Nephron (organoid): Measurements from ENCODE around the gene CEP170B.

Experiments used
- H3K27ac Mint-ChIP-seq, 3 experiments: 2 replicates each; pipeline ENCODE4 v1.8.0; 2020; ENCODE audit warnings: mixed read lengths in 3 of 3, mild to moderate bottlenecking in 2 of 3, moderate library complexity in 1 of 3
- H3K27me3 Mint-ChIP-seq: 2 replicates; pipeline ENCODE4 v1.8.0; 2021; ENCODE audit warnings: low read depth, mild to moderate bottlenecking, moderate library complexity, mixed read lengths
- H3K36me3 Mint-ChIP-seq: 2 replicates; pipeline ENCODE4 v1.8.0; 2020; ENCODE audit warnings: low read depth, mixed read lengths
- H3K4me1 Mint-ChIP-seq: 2 replicates; pipeline ENCODE4 v1.8.0; 2020; ENCODE audit warnings: mixed read lengths
- H3K4me3 Mint-ChIP-seq, 3 experiments: 2 replicates each; pipeline ENCODE4 v1.8.0; 2020; ENCODE audit warnings: mild to moderate bottlenecking in 3 of 3, mixed read lengths in 3 of 3, moderate library complexity in 2 of 3
- H3K9me3 Mint-ChIP-seq: 2 replicates; pipeline ENCODE4 v1.8.0; 2020; ENCODE audit warnings: mixed read lengths
- TF ChIP-seq, protein P1 (sequence below), 3 experiments: fragments of 200-600 bp; sonication (generic); IDR thresholded peaks; one replicate each; pipeline ENCODE4 v1.5.0; 2021; ENCODE audit warnings: antibody characterized with exemption in 3 of 3; ENCODE audit not compliant: unreplicated experiment in 3 of 3

The CEP170B gene

DNA sequence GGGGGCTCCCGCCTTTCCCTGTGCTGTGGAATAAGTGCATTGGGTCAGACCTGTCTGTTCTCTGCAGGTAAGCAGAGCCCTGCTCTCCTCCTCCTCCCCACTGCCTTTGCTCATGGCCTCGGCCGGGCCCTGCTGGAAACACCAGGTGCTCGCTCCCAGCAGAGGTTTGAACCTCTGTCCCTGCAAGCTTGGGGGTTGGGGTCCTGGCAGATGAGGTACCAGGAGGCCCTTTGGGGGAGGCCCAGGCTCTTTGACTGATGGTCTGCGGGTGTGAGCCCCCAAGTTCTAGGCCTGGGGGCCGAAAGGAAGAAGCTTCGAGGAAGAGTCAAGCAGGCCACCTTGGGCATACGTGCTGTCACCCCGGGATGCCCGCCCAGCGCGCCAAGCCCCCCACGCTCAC is 22.1 kb upstream of the CEP170B start:
- Mint-ChIP-seq H3K4me3 (peak overlapping the region in 1 of 3 experiments; percentile 23), H3K27ac (no peak overlapping the region), H3K4me1 (peaks cover 11% of the 10 kb centered on the region), H3K27me3 (peaks cover 96% of the 10 kb centered on the region), H3K36me3 (no peaks in the 10 kb centered on the region), H3K9me3 (peaks cover 3% of the 10 kb centered on the region)
- TF ChIP-seq, protein P1, sequence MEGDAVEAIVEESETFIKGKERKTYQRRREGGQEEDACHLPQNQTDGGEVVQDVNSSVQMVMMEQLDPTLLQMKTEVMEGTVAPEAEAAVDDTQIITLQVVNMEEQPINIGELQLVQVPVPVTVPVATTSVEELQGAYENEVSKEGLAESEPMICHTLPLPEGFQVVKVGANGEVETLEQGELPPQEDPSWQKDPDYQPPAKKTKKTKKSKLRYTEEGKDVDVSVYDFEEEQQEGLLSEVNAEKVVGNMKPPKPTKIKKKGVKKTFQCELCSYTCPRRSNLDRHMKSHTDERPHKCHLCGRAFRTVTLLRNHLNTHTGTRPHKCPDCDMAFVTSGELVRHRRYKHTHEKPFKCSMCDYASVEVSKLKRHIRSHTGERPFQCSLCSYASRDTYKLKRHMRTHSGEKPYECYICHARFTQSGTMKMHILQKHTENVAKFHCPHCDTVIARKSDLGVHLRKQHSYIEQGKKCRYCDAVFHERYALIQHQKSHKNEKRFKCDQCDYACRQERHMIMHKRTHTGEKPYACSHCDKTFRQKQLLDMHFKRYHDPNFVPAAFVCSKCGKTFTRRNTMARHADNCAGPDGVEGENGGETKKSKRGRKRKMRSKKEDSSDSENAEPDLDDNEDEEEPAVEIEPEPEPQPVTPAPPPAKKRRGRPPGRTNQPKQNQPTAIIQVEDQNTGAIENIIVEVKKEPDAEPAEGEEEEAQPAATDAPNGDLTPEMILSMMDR (IDR thresholded peaks at IDR 0.05; ENCODE audit: unreplicated experiment in 3 of 3) = no peak

DNA sequence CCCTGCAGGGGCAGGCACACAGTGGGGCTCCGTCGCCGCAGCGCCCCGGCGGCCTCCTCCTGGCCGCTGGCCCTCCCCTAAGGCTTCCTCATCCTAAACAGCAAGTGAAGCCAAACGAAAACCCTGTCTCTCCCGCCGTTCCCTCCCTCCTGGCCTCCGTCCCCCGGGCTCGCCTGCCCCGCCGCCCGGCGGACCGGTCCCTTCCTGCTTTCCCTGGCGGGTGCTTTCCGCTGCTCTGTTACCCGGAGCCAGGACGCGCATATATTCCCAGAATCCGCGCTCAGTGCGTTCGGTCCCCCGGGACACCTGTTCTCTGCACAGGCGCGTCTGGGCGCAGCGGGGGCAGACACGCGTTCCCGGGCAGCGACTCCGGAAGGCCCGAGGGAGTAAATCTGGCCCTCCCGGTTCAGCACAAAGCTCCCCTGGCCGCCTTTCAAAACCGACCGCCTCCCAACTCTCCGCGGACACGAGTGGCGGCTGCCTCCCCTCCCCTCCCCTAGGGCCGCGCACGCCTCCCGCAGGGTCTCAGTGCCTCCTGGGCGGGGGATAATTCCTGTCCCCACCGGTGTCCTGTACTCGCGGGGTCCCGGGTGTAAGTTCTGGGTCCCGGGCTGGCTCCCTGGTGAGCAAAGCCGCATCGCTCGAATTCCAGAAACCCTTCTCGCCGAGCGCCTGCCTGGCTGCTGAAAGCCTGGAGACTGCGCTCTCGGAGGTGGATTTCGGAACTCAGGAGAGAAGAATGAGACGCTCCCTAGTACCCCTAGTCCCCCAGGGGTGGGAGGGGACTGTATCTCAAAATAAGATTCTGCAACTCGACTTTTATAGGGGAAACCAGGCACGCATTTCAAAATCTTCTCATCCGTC is 21.4 kb upstream of the CEP170B start:
- Mint-ChIP-seq H3K36me3 (no peaks in the 10 kb centered on the region), H3K9me3 (peaks cover 3% of the 10 kb centered on the region), H3K27ac (no peak overlapping the region), H3K27me3 (peaks cover 100% of the 10 kb centered on the region), H3K4me3 (peak overlapping the region; percentile 72 to 77 (median 73)), H3K4me1 (peaks cover 11% of the 10 kb centered on the region)
- TF ChIP-seq, protein P1 (IDR thresholded peaks at IDR 0.05; ENCODE audit: unreplicated experiment in 3 of 3) = no peak

DNA sequence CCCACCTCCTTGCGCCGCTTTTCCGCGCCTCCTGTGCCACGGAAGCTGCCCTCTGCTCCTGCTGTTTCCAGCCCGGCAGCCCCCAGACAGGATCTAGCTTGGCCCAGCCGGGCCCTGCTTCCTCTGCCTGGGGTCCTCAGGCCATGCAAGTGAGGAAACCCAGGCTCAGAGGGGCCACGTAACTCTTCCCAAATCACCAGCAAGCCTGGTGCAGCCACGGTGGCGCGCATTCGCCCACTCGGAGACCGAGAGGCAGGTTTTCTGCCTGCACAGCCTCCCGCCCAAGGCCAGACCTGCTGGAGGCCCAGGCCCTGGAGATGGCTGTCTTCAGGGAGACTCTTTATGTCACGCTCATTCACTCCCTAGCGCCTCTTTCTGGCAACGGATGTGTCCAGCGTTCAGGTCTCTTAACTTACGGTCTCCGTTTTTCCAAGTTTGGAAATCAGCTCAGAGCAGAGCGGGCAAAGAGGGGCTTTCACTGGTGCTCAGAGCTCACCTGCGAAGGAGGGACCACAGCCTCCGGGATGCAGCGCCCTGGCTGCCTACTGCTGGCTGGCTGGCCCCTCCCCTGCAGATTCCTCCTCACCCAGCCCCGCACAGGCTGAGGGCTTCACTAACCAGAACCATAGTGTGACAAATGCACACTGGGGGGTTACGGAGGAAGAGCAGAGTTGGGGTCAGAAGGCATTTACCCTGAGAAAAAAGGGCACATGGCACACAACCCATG is 20.6 kb upstream of the CEP170B start:
- Mint-ChIP-seq H3K36me3 (no peaks in the 10 kb centered on the region), H3K27me3 (peaks cover 95% of the 10 kb centered on the region), H3K9me3 (peaks cover 3% of the 10 kb centered on the region), H3K4me1 (peaks cover 11% of the 10 kb centered on the region), H3K4me3 (peak overlapping the region; percentile 72 to 77 (median 73)), H3K27ac (no peak overlapping the region)
- TF ChIP-seq, protein P1 (IDR thresholded peaks at IDR 0.05; ENCODE audit: unreplicated experiment in 3 of 3) = no peak

DNA sequence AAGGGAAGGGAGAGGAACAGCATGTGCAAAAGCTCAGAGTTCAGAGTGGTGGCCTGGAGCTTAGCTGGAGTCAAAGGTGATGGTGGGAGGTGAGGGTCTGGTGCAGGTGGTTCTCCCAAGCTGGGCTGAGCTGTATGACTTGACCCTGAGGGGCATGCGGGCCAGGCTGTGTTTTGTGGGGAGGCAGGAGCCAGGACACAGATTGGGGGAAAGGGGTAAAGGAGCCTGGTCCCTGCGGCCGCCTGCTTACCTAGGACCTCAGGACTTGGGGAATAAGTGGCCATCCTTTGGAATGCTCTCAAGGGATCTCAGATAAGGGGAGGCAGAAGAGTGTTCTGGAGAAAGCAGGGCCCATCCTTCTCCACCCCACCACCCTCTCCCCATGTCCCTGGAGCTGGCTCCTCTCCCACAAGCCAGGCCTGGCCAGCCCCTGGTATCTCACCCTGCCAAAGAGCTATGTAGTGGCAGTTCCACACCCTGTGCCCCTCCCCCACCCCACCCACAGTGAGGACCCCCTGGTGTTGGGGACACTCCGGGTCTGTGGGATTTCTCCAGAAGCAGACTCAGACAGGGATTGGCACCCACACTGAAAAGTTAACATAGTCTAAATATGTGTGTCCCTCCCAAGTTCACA is 19.9 kb upstream of the CEP170B start:
- H3K4me3 Mint-ChIP-seq = no peak overlapping the region
- H3K27ac Mint-ChIP-seq = no peak overlapping the region

DNA sequence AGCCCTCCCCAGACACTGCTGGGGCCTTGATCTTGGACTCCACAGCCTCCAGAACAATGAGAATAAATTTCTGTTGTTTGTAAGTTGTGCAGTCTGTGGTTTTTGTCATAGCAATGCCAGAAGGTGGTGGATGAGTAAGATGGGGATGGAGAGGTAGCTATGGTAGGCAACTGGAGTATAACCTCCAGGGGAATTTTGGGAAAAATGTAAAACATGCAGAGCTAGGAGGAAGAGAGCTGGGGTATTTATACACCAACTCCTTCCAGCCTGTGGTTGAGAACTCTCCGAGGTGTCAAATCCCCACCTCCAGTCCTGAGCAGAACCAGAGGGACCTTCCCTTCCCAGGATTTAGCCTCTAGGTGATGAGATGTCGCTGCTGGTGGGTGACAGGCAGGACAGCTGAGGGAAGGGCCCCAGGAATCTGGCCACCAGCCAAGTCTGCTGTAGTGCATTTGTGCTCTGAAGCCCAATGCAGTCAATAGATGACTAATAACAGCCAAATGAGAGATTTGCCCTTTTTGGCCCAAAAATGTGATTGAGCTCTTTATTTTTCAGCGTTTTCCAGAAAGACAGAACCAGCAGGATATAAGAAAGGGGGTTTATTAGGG is 19.1 kb upstream of the CEP170B start:
- Mint-ChIP-seq H3K4me3 (no peak overlapping the region), H3K27ac (no peak overlapping the region), H3K4me1 (peaks cover 11% of the 10 kb centered on the region), H3K36me3 (no peaks in the 10 kb centered on the region), H3K27me3 (peaks cover 93% of the 10 kb centered on the region), H3K9me3 (peaks cover 3% of the 10 kb centered on the region)
- TF ChIP-seq, protein P1 (IDR thresholded peaks at IDR 0.05; ENCODE audit: unreplicated experiment in 3 of 3) = no peak

More for the DNA sequence above, 19.9 kb upstream of the CEP170B start:
- peaks cover 3% of the 10 kb centered on the region for H3K9me3 Mint-ChIP-seq
- TF ChIP-seq, protein P1 (IDR thresholded peaks at IDR 0.05; ENCODE audit: unreplicated experiment in 3 of 3) = no peak
- no peaks in the 10 kb centered on the region for H3K36me3 Mint-ChIP-seq
- H3K27me3 Mint-ChIP-seq = peaks cover 94% of the 10 kb centered on the region
- peaks cover 11% of the 10 kb centered on the region for H3K4me1 Mint-ChIP-seq
